SK-N-SH (cell line): ENCODE results near the gene XIRP2.

Experiments
- POLR2AphosphoS5 ChIP-seq: IDR thresholded peaks from 2 replicates; pipeline ENCODE4 v1.6.1; 2012; ENCODE audit warnings: low read depth, low read length
- SMC3 ChIP-seq: IDR thresholded peaks from 2 replicates; pipeline ENCODE4 v1.6.1; 2012; ENCODE audit warnings: low read depth, low read length, improper control_type of control experiment
- TF ChIP-seq, protein P1 (sequence below): fragments of 200-600 bp; sonication (generic); IDR thresholded peaks from 2 replicates; pipeline ENCODE4 v1.6.1; 2017; ENCODE audit warnings: antibody characterized with exemption, mild to moderate bottlenecking, moderate library complexity

DNA sequence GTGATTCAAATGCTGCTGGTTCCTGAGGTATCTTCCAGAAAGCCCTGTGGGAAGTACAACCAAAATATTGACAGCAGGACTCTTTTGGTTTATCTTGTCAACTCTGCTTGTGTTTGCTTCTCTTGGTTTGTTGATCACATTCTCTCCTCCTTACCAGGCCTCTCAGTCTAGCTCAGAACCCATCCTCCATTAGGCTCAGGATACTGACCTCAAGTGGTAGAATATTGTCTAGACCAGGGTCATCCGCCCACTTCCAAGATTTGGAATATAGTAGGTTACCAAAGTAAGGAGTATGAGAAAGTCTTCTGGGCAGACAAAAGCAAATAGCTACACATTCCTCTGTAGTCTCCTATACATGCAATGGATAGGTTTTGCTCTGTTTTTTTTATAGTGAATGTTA lies 56.6 kb downstream of the XIRP2 start:
- TF ChIP-seq, protein P1, sequence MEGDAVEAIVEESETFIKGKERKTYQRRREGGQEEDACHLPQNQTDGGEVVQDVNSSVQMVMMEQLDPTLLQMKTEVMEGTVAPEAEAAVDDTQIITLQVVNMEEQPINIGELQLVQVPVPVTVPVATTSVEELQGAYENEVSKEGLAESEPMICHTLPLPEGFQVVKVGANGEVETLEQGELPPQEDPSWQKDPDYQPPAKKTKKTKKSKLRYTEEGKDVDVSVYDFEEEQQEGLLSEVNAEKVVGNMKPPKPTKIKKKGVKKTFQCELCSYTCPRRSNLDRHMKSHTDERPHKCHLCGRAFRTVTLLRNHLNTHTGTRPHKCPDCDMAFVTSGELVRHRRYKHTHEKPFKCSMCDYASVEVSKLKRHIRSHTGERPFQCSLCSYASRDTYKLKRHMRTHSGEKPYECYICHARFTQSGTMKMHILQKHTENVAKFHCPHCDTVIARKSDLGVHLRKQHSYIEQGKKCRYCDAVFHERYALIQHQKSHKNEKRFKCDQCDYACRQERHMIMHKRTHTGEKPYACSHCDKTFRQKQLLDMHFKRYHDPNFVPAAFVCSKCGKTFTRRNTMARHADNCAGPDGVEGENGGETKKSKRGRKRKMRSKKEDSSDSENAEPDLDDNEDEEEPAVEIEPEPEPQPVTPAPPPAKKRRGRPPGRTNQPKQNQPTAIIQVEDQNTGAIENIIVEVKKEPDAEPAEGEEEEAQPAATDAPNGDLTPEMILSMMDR, result no peak
- TF ChIP-seq SMC3 (no peak), POLR2AphosphoS5 (no peak)
